SHP77 (cell line): Measurements from ENCODE around the gene MITF.

Source experiments
- DNase-seq, 2 experiments: peaks; one replicate each; lab custom pipeline; 2025; lab: John Stamatoyannopoulos, UW

Gene MITF

GRCh38 chr3:69755795-69756194 is 16.5 kb downstream of the MITF start:
- no peak for DNase-seq

DNA sequence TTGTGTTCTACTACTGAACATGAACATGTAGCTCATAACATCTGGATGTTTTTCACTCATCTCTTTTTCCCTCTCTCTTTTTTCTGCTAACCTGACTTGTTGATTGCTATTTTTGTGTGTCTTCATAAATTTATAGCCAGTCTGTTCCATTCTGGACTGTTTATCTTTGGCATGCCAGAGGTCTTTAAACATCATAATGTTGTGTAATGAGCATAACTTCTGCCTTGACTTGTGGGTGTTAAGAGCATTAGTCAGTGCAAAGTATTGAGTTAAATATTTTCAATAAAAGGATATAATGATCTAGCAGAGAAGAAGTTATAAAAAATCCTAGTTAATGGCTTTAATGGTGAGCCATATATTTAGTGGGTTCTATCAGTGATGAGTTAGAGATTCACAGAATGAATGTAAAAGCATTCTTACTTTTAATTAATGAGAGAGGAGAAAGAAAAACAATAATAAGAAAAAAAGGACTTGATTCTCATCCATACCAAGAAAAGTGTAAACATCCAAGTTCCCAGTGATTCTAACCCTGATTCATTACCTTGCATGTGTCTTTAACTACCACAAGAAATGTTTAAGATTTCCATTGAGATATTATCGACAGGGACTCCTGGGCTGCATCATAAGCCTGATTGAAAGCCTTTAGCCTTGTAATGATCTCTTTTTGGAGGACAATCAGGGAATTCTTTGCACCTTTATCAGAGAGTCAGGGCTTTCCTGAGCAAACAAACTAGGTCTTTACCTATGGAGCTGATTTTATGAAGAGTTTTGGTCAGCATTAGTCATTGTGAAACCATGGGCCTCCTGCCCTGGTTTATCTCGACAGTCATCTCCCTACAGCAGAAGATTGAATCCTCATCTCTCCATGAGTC is 22.9 kb downstream of the MITF start:
- DNase-seq = no peak

GRCh38 chr3:69762768-69763229 is 23.5 kb downstream of the MITF start:
- DNase-seq = no peak

DNA sequence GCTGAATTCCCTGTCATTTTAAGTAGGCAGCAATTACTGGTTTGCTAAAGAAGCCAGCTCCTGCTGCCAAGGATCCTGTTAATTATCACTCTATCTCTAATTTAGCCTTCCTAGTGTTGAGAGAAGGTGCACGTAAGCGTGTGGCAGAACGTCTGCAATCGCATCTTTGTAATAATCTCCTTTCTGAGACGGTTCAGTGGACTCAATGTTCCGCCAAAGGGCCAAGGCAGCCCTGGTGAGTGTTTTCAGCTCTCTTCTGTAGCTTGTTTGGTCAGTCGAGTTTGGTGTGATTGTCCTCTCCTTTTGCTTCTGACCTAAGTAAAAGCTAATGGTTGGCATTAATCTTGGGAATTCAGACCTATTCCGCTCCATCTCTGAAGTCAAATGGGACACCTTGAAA is 24.2 kb downstream of the MITF start:
- no peak for DNase-seq

GRCh38 chr3:69764121-69764741 is 25.0 kb downstream of the MITF start:
- DNase-seq = no peak

DNA sequence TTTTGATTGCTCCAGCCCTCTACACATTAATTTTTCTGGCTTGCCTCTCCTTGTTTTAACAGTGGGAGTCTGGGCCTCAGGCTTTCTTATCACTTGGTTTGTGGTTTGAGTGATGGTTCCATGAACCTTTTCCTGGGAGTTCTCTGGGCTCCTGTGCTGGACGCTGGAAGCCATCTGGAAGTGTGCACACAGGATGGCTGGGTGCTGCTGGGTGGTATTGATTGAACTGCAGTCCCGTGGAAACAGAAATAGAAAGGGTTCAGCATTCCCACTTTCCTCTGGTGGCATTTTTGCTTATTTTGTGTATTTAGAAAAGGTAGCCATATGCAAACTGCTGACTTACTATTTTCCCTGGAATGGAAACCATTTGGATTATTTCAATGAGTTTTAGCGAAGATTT is 25.6 kb downstream of the MITF start:
- no peak for DNase-seq

DNA sequence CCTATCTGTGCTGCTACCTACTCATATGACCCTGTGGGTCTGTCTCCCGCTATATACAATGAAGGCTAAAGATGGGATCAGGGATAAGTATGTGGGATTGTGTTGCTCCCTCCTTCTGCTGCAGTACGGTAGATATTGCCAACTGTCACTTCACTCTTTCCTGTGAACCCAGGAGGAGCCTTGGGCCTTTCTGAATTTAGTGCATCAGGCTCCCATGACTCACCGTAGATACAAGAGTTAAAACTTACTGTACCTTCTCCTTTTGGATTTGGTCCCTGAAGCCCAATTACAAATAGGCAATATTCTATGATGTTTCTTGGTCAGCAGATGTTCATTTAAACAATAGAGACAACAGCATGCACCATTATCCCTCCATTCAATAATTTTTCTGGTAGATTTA is 27.4 kb downstream of the MITF start:
- DNase-seq = no peak

GRCh38 chr3:69767571-69767970 is 28.3 kb downstream of the MITF start:
- no peak for DNase-seq

DNA sequence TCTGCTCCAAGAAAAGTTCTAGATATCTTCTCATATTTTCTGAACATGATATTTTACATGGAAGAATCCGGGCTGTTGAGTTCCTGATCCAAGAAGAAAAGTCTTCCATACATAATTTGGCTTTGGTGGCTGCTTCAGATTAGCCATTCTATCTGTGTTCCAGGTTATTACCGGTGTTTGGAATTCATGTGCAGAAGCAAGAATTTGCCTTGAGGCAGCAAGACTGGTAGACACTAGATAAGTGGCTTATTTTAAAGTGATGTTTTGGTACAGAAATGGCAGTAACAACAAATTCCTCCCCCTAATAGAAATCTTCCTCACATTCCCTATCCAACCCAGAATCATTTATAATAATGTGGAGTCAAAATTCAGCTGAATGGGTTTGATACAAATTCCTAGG is 29.2 kb downstream of the MITF start:
- no peak for DNase-seq

DNA sequence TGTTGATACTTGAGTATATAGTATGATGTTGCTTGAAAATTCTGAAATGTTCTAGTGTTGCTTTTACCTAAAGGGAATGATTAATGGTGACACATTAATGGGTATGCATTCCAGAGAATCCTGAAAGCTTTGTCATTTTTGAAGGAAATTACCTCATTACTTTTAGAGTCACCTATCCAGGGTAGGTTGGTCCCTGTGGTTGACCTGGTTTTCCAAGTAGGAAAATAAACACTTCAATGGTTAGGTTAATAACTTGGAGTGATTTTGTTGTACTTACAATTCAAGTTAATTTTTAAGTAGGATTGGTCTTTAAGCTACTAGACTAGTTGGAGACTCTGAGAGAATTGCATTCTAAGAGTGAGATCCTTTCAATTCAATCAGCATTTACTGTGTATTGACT is 31.0 kb downstream of the MITF start:
- no peak for DNase-seq

DNA sequence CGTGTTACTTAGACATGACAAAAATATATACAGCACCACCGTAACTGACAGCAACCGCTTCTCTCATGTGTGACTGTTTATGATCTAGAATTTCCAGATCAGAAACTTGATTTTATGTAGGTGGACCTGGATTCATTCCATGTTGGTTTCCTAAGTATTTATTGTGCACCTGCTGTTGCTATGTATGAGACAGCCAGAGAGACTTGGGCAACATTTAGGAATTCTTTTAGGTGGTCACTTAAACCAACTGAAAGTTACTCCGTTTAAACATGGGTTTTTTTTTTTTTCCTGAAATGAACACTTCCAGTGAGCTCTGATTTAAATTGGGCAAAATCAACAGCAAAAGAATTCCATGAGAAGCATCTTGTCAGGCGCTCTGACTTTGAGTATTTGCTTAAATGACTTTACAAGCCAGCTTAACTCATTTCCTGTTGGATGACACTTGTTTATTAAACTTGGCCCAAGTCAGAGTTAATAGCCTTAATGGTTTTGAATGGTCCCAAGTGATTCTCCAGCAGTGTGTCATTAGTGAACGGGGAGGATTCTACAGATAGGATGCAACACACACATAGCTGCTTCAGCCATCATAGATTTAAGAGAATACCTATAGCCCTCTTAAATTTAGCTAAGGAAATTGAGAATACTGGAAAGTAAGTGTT is 31.8 kb downstream of the MITF start:
- DNase-seq = no peak

DNA sequence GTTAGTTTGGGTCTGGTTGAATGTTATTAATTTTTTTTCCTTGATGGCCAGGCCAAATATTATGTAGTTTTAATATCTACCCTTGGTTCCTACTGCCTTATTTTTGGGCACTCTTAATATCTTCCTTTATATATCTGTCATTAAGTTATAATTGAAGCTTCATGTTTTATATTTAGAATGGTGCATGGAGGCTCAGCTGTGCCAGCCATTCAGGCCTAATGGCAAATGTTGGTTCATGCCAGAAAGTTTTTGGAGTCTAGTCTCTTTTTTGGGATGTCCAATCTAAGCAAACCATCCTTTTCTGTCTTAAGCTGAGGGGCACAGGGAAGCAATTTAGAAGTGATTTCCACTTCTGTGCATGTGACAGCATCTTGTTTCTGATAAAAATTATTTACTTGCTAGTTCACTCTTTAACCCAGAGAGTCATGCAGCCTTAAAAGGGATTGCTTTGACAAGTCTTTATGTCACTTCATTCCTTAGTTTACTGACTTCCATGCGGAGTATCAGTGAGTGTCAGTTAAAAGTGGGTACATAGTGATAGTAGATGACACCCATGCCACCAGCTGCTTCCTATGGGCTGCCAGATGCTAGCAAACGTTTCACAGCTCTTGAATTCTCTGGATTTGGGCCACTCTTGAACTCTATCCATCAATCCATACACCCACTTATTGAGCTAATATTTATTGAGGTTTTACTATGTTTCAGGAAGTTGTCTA is 33.0 kb downstream of the MITF start:
- no peak for DNase-seq

GRCh38 chr3:69774029-69774428 is 34.8 kb downstream of the MITF start:
- DNase-seq = no peak

- no peak for DNase-seq
Observed at GRCh38 chr3:69775751-69776150, 36.5 kb downstream of the MITF start.

DNA sequence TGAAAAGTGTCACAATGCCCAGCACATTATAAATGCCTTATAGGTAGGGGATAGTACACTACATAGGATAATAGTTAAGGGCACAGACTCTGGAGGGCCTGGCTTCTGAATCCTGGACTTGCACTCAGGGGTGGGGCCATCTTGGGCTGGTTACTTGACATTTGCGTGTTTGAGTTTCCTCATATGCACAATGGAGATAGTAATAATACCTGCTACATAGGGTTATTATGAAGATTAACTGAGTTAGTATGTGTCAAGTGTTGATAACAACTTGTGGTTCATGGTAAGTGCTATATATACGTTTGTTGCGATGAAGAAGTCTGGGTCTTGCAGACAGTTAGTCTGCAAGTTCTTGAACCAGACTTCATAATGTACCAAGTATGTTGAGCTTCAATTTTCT is 37.0 kb downstream of the MITF start:
- DNase-seq = no peak

DNA sequence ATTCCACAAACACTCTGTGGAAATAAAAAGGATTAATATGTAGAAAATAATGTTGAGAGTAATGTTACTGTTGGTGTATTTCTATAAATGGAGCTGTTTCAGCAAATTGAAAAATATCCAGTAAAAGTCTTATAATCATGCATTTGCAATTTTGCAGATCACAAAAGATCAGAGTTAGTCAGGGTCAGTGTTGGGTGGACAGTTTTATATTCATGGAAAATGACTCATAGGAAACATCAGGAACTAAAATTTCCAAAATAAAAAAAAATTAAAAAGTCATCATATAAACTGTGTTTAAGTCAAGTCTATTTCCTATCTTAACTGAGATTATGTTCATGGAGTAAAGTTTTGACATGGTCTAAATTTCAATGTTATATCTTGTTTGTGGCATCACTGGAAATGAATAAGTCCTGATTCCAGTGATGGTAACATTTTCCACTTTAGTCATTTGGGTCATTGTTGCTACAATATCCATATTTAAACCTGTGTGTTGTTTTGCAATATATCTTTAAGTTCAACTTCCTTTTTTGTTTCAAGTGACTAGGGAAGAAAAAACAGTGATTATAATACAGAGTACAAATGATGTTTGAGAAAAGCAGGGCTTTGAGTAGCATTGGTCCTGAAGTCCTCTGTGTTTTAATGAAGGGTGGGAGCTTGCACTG is 37.8 kb downstream of the MITF start:
- DNase-seq = no peak

- no peak for DNase-seq
Observed at GRCh38 chr3:69777582-69777967, 38.3 kb downstream of the MITF start.

DNA sequence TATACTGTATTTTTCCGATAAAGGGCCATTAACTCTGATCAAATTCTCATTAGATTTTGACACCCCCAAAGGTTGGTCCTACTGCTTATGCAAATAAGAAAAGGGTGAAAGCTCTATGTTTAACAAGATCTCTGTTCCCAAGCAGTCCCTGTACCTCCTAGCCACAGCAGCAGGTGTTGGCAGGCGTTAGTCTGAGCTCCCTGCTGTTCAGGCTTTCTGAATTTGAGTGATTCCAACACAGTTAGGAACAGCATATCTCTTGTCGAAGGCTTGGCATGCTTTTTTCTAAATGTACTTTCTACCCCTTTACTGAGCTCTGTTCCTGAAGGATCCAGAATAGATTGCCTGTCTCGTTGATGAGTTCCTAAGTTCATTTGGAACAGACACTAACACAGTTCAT is 42.3 kb downstream of the MITF start:
- DNase-seq = no peak

DNA sequence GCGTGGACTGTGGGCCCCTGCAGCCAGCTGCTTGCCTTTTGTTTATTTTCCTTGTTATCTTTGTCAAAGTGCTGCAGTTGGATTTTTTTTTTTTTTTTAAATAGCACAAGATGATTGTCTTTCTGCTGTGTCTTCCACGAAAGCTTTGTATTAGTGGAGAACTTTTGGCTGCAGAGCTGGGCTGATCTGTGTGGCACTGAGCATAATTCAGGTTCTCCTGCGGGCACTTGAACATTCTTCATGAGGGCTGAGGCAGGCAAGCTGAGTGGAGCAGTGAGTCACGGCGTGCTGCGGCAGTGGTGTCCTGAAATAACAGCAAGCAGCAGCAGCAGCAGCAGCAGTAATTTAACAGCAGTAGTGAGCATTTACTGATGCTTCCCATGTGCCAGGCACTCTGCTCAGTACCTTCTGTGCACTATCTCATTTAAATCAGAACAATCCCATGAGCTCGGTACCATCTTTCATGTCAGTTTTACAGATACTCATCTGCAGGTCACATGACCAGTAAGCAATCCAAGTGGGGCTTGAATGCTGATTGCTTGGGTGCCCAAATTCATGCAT is 45.8 kb downstream of the MITF start:
- no peak for DNase-seq

DNA sequence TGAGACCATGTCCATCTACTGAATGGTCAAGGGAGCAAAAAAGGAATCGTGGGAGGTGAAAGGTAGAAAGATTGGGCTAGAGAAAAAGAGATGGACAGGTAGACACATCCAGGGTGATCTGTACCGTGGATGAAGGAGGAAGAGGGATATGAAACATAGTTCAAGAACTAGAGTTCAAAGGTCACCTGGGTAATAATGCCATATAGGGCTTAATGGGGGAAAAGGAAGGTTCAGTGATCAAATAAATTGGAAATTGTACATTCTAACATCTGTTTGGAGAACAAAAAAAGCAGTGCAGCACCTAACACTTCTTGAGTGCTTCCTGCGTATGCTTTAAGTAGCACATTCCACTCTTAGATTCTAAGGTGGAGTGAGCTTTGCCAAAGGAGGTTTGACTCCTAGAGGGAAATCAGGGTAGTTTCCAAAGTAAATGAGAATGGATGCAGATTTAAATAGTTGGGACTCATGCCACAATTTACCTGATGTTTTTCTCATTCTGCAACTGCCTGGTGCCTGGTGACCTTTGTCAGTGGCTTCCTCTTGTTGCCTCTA is 46.6 kb downstream of the MITF start:
- DNase-seq = no peak

GRCh38 chr3:69786854-69787253 is 47.6 kb downstream of the MITF start:
- no peak for DNase-seq
